Measurements from ENCODE around the gene ANO3.

DNA sequence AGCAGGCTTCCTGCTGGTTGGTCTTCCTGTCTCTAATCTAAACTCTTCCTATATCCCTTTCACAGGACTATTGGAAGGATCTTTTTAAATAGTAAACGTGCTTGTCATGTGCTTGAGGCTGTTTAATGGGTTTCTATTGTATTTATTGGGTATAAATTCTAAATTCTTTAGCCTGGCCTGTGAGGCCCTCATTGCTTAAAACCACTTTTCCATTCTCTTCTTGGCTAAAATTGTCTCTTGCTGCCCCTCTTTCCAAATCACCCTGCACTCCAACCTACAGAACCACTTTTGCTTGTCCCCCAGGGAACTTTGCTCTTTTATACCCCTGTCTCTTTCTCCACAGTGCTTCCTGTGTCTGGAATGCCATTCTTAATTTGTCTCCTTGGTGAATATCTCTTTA is 286.5 kb downstream of the ANO3 start:
- no peak for TF ChIP-seq POLR2A (IDR thresholded peaks at IDR 0.05; ENCODE audit: extremely low read depth, insufficient read length)
- TF ChIP-seq CTCF (IDR thresholded peaks at IDR 0.05; ENCODE audit: low read depth, low read length) = no peak
- TF ChIP-seq MAX (IDR thresholded peaks at IDR 0.05; ENCODE audit: low read depth, low read length) = no peak
- TF ChIP-seq MYC (IDR thresholded peaks at IDR 0.05; ENCODE audit: low read depth, low read length) = no peak

All from NB4 (cell line).